Esophagus squamous epithelium (tissue), 5 donors: ENCODE data around the gene ZMIZ1. TPM values are rescaled to one million over a fixed set of nuclear protein-coding genes. Genes with fewer than 3 reads are reported as not detected.
"Not testable (repeated sequence)": the region's sequence is repeated elsewhere in the genome, so short reads cannot be mapped to it uniquely, and the experiment has no call there.

ENCODE experiments used
- DNase-seq: peaks from one replicate; lab custom pipeline; 2025; lab: John Stamatoyannopoulos, UW
- H3K27ac ChIP-seq, 4 donors: fragments of 200-600 bp; sonication (generic); one replicate each; pipeline ENCODE4 v1.5.1; 2016 to 2019; ENCODE audit warnings: mild to moderate bottlenecking in 1 of 4
- H3K27me3 ChIP-seq, 4 donors: fragments of 200-600 bp; sonication (generic); 1 replicate in 3 of 4; 2 replicates in 1 of 4; pipeline versions ENCODE4 v1.5.1 to v1.6.0; 2017 to 2021; ENCODE audit warnings: antibody characterized with exemption in 1 of 4
- H3K36me3 ChIP-seq, 3 donors: fragments of 200-600 bp; sonication (generic); one replicate each; pipeline ENCODE4 v1.5.1; 2016 to 2019
- H3K4me1 ChIP-seq, 3 donors: fragments of 200-600 bp; sonication (generic); one replicate each; pipeline ENCODE4 v1.5.1; 2017 to 2019
- H3K4me3 ChIP-seq, 4 donors: fragments of 200-600 bp; sonication (generic); 1 replicate in 3 of 4; 2 replicates in 1 of 4; pipeline ENCODE4 v1.5.1; 2016 to 2019; ENCODE audit warnings: mild to moderate bottlenecking in 2 of 4, moderate library complexity in 1 of 4
- H3K9me3 ChIP-seq, 3 donors: fragments of 200-600 bp; sonication (generic); one replicate each; pipeline ENCODE4 v1.5.1; 2016 to 2019
- CTCF ChIP-seq, 6 experiments: fragments of 450-650 bp in 4 of 6; fragments of 200-600 bp in 2 of 6; sonication (generic) in 2 of 6; IDR thresholded peaks; one replicate each; pipeline ENCODE4 v1.5.1; 2016 to 2019; ENCODE audit warnings: antibody characterized with exemption in 6 of 6, mild to moderate bottlenecking in 4 of 6, moderate library complexity in 4 of 6
- POLR2A ChIP-seq, 4 donors: fragments of 450-650 bp; IDR thresholded peaks; one replicate each; pipeline ENCODE4 v1.6.1; 2017; ENCODE audit warnings: antibody characterized with exemption in 4 of 4, mild to moderate bottlenecking in 4 of 4, moderate library complexity in 3 of 4
- WGBS, 2 donors: methylation state at CpG; one replicate each; pipeline ENCODE4 v1.1.5; 2018; 5-methylcytosine and 5-hydroxymethylcytosine counted together
- intact Hi-C: fragments of 100-400 bp; cut with DNase I; formaldehyde crosslinking; loops from one replicate; pipeline ENCODE4 v1.15.0; 2022
- total RNA-seq, 4 donors: library from RNA; depleted of rRNA; stranded (reverse); fragments of >200 nt; gene quantifications; one replicate each; pipeline ENCODE4 v1.1.0, GENCODE V29; 2016
- donor health status: DM: yes; HTN: yes; CAD: no.

Gene ZMIZ1
- total RNA-seq, 4 donors from 2014 or later, result 28.2 to 79.5 (median 40.4) TPM

- Histone ChIP-seq H3K4me3 (no peak overlapping the region), H3K36me3 (no peaks in the 10 kb centered on the region), H3K27me3 (no peaks in the 10 kb centered on the region), H3K4me1 (no peaks in the 10 kb centered on the region), H3K9me3 (no peaks in the 10 kb centered on the region), H3K27ac (no peak overlapping the region)
- intact Hi-C loops, result no loop called here
- WGBS, 2 donors, result 44 to 56% methylated on average over 1 of the region's 1 CpG
- no peak for DNase-seq
- no peak for TF ChIP-seq CTCF (IDR thresholded peaks at IDR 0.05)
- no peak for TF ChIP-seq POLR2A (IDR thresholded peaks at IDR 0.05)
Observed at GRCh38 chr10:79030705-79031104, 38.1 kb upstream of the ZMIZ1 start.

DNA sequence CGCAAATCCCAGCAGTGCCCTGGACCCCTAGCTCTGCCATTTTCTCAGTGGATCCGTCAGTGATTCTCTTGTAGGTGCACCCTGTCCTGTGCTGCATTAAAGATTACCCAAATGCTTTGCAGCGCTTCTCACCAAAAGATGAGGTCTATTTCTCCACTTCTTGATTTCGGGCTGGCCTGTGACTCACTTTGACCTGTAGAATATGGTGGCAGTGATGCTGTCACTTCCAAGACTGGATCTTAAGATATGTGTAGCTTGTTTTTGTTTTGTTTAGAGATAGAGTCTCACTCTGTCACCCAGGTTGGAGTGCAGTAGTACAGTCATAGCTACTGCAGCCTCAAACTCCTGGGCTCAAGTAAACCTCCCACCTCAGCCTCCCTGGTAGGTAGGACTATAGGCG is 37.0 kb upstream of the ZMIZ1 start:
- intact Hi-C loops, result no loop called here

DNA sequence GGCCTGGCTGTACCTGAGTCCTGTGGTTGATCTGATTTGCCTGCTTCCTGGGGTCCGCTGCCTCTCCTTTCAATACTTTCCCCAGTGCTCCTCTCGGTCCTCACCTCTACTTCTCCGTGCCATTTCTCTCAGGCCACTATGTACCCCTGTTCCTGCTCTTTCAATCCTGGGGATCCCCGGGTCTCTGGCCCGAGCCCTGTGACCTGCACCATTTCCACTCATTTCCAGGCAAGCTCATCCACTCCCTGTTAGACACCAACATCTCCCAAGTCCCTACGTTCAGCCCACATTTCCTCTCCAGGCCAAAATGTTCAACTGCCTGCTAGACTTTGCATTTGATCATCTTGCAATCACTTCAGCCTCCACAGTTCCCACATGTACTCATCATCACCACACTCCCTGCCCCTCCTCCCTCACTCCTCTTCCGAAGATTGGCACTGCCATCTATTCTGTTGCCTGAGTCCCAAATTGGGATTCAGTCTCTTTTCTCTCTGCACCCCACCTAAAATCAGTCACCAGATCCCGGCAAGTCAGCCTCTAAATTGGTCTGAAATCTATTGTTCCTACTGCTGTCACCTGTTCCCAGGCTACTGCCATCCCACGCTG is 34.4 kb upstream of the ZMIZ1 start:
- Histone ChIP-seq H3K4me3 (no peak overlapping the region), H3K27ac (no peak overlapping the region), H3K36me3 (no peaks in the 10 kb centered on the region), H3K9me3 (no peaks in the 10 kb centered on the region), H3K27me3 (no peaks in the 10 kb centered on the region), H3K4me1 (no peaks in the 10 kb centered on the region)
- intact Hi-C loops, result no loop called here
- DNase-seq, result no peak
- TF ChIP-seq POLR2A (IDR thresholded peaks at IDR 0.05), result no peak
- TF ChIP-seq CTCF (IDR thresholded peaks at IDR 0.05), result no peak
- 88 to 91% methylated on average over 9 of the region's 9 CpGs for WGBS, 2 donors

More for the DNA sequence above, 37.0 kb upstream of the ZMIZ1 start:
- WGBS, 2 donors, result 90 to 91% methylated on average over 5 of the region's 5 CpGs
- no peaks in the 10 kb centered on the region for H3K36me3 ChIP-seq
- H3K27me3 ChIP-seq, result no peaks in the 10 kb centered on the region
- H3K4me3 ChIP-seq, result no peak overlapping the region
- no peak overlapping the region for H3K27ac ChIP-seq
- H3K4me1 ChIP-seq, result no peaks in the 10 kb centered on the region
- TF ChIP-seq POLR2A (IDR thresholded peaks at IDR 0.05), result no peak
- TF ChIP-seq CTCF (IDR thresholded peaks at IDR 0.05), result no peak
- DNase-seq, result no peak
- no peaks in the 10 kb centered on the region for H3K9me3 ChIP-seq

GRCh38 chr10:79036416-79036815 is 32.4 kb upstream of the ZMIZ1 start:
- DNase-seq, intact Hi-C loops: not testable (repeated sequence)

GRCh38 chr10:79038104-79038840 is 30.5 kb upstream of the ZMIZ1 start:
- Histone ChIP-seq H3K9me3 (no peaks in the 10 kb centered on the region), H3K27ac (no peak overlapping the region), H3K36me3 (no peaks in the 10 kb centered on the region), H3K4me3 (no peak overlapping the region), H3K4me1 (peaks cover 2 to 12% (median 2%) of the 10 kb centered on the region in 3 donors), H3K27me3 (no peaks in the 10 kb centered on the region)
- WGBS, 2 donors, result 95 to 96% methylated on average over 1 of the region's 1 CpG
- no peak for TF ChIP-seq POLR2A (IDR thresholded peaks at IDR 0.05)
- TF ChIP-seq CTCF (IDR thresholded peaks at IDR 0.05), result no peak
- no peak for DNase-seq
- intact Hi-C loops, result no loop called here

More at GRCh38 chr10:79036416-79036815, 32.4 kb upstream of the ZMIZ1 start:
- WGBS, 2 donors, result 55 to 64% methylated on average over 5 to 6 of the region's 6 CpGs
- not testable (repeated sequence) for H3K4me1 ChIP-seq, H3K27ac ChIP-seq, H3K9me3 ChIP-seq, H3K27me3 ChIP-seq, H3K4me3 ChIP-seq, H3K36me3 ChIP-seq
